ENCODE results near the gene FUBP3.

DNA sequence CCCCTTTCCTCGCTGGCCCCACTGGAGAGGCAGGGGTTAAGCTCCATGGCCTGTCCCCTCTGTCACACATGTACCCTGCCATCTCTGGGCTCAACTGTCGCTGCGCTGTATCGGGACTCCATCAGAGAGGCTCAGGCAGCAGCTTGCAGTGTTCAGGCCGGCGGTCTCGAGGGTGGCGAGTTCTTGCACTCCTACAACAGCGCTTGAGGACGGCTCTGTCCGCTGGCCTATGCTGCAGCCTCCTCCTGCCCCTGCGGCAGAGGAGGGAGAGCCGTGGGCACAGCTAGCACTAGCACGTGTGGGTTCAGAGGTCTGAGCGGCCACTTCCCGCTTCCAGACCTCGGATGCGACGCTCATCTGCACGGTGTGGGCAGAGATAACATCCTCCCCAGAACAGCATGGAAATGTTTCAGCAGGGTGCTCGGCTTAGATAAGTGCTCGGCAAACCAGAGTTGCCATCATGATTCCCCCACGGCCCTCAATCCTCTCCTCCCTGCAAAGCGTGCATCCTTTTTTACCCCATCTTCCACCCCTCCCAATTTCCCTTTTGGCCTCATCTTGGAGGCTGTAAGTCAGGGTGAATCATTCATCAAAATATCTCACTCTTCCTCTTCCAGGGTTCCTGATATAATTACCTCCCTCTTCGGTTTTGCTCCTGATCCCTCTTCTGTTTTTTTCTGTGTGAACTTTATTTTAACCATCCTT is 41.9 kb upstream of the FUBP3 start:
- no peak for TF ChIP-seq CEBPB (IDR thresholded peaks at IDR 0.05)
- no peak for TF ChIP-seq EP300 (IDR thresholded peaks at IDR 0.05)
- no peak for TF ChIP-seq ESRRA (IDR thresholded peaks at IDR 0.05; ENCODE audit: borderline replicate concordance, low read length)
- no peak for TF ChIP-seq RARB (CRISPR knock-in tag; IDR thresholded peaks at IDR 0.05)
- TF ChIP-seq RAD21 (conservative IDR thresholded peaks at IDR 0.05 in 1 of 2, IDR thresholded peaks at IDR 0.05 in 1 of 2), result no peak
- TF ChIP-seq JUN (IDR thresholded peaks at IDR 0.05), result no peak
- TF ChIP-seq BHLHE40 (IDR thresholded peaks at IDR 0.05; ENCODE audit: low read depth, low read length), result no peak
- no peak for TF ChIP-seq ZC3H11A (IDR thresholded peaks at IDR 0.05)
- no peak for TF ChIP-seq POLR2A (IDR thresholded peaks at IDR 0.05; ENCODE audit: low read length)
- TF ChIP-seq, protein P1, sequence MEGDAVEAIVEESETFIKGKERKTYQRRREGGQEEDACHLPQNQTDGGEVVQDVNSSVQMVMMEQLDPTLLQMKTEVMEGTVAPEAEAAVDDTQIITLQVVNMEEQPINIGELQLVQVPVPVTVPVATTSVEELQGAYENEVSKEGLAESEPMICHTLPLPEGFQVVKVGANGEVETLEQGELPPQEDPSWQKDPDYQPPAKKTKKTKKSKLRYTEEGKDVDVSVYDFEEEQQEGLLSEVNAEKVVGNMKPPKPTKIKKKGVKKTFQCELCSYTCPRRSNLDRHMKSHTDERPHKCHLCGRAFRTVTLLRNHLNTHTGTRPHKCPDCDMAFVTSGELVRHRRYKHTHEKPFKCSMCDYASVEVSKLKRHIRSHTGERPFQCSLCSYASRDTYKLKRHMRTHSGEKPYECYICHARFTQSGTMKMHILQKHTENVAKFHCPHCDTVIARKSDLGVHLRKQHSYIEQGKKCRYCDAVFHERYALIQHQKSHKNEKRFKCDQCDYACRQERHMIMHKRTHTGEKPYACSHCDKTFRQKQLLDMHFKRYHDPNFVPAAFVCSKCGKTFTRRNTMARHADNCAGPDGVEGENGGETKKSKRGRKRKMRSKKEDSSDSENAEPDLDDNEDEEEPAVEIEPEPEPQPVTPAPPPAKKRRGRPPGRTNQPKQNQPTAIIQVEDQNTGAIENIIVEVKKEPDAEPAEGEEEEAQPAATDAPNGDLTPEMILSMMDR (IDR thresholded peaks at IDR 0.05), result no peak
- TF ChIP-seq RCOR1 (IDR thresholded peaks at IDR 0.05; ENCODE audit: low read depth, low read length), result no peak
- TF ChIP-seq HDAC2 (IDR thresholded peaks at IDR 0.05), result no peak

All from A549 (cell line).